Measurements from ENCODE around the gene MSL3.

The MSL3 gene

DNA sequence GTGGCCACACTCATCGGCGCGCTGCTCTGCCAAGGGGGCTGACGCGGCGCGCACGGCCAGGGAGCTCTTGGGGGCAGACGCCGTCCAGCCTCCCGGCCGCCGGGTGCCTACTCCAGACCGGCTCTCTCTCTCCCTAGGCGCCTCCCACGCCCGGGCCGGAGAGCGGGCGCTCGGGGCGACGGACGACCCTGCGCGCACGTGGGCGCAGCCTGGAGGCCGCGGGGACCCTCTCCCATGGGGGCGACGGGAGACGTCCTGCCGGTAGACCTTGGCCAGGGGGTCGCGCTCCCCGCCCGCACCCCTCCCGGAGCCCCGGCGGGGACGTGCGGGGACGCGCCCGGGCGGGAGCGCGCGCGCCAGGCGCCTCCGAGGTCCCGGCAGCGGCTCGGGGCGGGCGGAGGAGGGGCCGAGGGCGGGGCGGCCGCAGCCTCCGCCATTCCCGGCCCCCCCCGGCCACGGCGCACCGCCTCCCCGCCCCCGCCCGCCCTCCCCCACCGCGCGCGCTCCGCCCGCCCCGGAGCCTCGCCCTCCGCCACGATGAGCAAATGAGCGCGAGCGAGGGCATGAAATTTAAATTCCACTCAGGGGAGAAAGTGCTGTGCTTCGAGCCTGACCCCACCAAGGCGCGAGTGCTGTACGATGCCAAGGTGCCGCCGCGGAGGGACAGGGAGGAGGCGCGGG, at the start of gene MSL3:
MSL3 (plus strand) TSS at position 519 of the 681 bp plus-strand sequence; CDS start at position 546, 27 bp downstream.
- DNase-seq (ENCODE audit: low read depth in 2 of 2), result peak; percentile 13 to 26

- DNase-seq (ENCODE audit: low read depth in 2 of 2), result no peak
Observed at GRCh38 chrX:11722304-11722703, 35.7 kb upstream of the MSL3 start.

DNA sequence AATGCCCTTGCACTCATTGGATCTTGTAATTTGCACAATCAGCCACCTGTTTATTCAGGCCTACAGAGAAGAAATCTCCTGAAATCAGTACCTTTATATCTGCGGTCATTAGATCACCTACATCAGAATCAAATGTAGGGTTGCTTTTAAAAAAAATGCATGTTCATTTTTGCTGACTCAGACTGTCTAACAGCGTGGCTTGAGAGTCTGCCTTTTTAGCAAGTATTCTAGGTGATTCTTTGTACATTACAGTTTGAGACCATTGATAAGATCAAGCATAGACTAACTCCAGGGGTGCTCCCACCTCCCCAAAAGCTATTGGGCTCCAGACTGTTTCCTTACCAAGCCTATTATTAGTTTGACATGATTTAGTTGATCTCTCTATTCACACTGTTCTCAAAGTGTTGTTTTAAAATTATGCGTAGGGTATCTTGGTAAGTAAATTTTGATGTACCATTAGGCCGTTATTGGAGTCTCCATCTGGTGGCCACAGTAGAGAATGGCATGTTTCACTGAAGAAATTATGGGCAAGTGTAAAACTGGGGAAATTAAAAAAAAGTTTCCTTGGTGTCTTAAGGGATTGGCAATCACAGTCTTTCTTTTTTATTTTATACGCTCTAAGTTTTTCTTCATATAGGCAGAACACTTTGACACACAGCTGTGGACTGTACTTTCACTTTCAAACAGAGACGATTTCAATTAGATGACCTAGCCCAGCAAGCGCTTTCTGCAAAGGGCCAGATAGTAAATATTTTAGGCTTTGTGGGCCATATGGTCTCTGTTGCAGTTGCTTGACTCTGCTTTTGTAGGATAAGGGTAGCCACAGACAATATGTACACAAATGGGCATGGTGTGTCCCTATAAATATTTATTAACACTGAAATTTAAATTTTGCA, 33.7 kb upstream of the MSL3 start:
- DNase-seq (ENCODE audit: low read depth in 2 of 2), result no peak

DNA sequence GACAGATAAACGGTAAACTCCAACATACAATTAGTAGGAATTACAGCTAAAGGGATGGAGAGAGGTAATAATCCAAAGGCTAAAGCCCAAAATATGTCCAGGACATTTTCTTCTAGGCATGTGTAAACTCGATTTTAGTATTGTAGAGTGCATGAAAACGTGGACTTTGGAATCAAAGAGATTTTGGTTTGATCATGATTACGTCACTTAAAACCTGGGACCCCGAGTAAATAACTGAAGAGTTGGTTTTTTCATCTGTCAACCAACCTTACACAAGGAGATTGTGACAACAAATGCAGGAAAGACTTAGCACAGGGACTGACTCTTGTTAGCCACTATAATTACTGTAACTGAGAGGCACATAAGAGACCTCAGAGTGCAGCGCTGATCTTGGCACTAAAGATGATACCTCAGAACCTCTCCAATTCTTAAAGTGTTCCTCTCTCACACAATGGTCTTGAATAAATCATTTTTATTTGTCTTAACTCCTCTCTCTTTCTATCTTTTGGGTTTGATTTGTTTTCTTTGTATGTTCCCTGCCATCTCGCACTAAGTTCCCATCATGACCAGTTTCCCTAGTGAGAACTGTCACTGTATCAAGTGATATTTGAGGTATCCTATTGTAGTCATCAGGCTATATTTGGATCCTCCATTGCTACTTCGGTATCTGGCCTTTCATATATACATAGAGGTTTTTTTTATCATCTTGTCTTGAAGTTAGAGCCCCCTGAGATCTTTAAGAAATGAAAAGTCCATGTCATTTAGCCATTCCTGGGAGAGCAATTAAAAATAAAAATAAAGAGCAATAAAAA, 32.2 kb upstream of the MSL3 start:
- no peak for DNase-seq (ENCODE audit: low read depth in 2 of 2)

GRCh38 chrX:11728556-11728955, 29.5 kb upstream of the MSL3 start:
- DNase-seq (ENCODE audit: low read depth in 2 of 2), result no peak

DNA sequence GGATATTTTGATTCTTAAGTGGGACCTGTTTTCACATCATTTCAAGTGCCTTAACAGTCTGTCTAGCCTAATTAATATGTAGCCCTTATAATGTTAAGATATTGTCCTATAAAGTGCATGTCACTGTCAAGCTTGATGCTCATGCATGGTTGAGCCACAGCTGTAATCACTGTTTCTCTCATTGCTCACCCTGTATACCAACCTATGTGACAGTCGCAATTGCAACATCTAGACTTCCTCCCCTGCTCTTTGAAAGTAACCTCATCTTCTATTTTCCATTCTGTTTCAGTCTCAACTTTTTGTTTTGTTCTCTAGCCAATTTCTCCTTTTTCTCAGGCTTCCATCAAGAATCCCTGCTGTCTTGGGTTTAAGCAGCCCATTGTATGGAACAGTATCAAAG, 24.4 kb upstream of the MSL3 start:
- DNase-seq (ENCODE audit: low read depth in 2 of 2), result no peak

GRCh38 chrX:11739776-11740175, 18.3 kb upstream of the MSL3 start:
- DNase-seq (ENCODE audit: low read depth in 2 of 2), result no peak

- no peak for DNase-seq (ENCODE audit: low read depth in 2 of 2)
Observed at GRCh38 chrX:11740794-11741193, 17.2 kb upstream of the MSL3 start.

- DNase-seq (ENCODE audit: low read depth in 2 of 2), result no peak
Observed at GRCh38 chrX:11741574-11741973, 16.5 kb upstream of the MSL3 start.

- DNase-seq (ENCODE audit: low read depth in 2 of 2), result no peak
Observed at GRCh38 chrX:11745881-11746280, 12.2 kb upstream of the MSL3 start.

DNA sequence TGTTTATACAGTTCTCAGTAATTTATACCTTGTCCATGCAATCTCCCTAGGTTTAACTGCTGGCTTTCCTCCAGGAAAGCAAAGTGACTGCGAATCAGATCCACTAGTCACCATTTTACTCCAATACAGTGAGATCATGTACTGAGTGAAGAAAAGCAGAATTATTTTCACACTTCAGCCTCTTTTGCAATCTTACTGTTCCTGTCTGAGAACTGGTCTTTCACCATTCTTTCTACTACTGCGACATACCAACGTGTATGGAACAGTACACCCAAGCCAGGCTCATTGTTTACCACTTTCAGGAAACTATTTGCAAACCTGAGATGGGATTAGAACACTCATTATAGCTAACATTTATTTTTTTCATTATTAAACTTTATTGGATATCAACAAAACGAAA, 8.0 kb upstream of the MSL3 start:
- DNase-seq (ENCODE audit: low read depth in 2 of 2), result no peak

GRCh38 chrX:11750694-11751093, 7.3 kb upstream of the MSL3 start:
- DNase-seq (ENCODE audit: low read depth in 2 of 2), result no peak

DNA sequence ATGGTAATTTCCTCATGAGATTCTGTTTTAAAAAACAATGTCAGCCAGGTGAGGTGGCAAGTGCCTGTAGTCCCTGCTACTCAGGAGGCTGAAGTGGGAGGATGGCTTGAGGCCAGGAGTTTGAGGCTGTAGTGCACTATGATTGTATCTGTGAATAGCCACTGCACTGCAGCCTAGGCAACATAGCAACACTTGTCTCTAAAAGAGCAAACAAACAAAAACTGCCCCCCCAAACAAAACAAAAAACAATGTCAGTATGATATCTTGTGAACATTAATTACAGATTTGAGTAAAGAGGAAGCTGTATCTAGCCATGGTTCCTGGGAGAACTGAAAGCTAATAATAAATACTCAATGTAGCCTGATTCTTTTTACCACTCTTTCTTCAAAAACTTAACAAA, 6.8 kb upstream of the MSL3 start:
- no peak for DNase-seq (ENCODE audit: low read depth in 2 of 2)

GRCh38 chrX:11753668-11754067, 4.4 kb upstream of the MSL3 start:
- DNase-seq (ENCODE audit: low read depth in 2 of 2), result no peak

GRCh38 chrX:11754958-11755645, 2.9 kb upstream of the MSL3 start:
- DNase-seq (ENCODE audit: low read depth in 2 of 2), result no peak

DNA sequence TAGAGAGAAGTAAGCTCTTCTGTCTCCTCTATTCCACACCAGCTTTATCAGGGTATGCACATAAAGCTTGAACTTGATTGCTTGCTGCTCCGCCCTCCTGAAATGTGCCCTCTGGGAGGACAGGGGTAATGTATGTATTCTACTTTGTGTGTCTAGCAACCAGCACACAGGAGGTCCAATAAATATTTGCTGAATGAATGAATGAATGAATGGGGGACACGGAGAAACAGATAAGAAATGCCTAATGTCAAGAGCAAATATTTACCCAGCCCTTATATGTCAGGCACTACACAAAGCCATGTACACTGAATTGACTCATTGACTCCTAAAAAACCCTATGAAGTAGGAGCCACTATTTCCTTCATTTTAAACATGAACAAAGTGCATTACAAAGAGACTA, 2.3 kb upstream of the MSL3 start:
- DNase-seq (ENCODE audit: low read depth in 2 of 2), result no peak

GRCh38 chrX:11756354-11757318, 1.4 kb upstream of the MSL3 start:
- no peak for DNase-seq (ENCODE audit: low read depth in 2 of 2)

- DNase-seq (ENCODE audit: low read depth in 2 of 2), result no peak
Observed at GRCh38 chrX:11757397-11757718, 679 bp upstream of the MSL3 start.

GRCh38 chrX:11758400-11759171, 549 bp downstream of the MSL3 start:
- DNase-seq (ENCODE audit: low read depth in 2 of 2), result peak; percentile 68 to 72

GRCh38 chrX:11759172-11759460, 1.1 kb downstream of the MSL3 start:
- no peak for DNase-seq (ENCODE audit: low read depth in 2 of 2)

All from stimulated activated CD8-positive, alpha-beta memory T cell treated with anti-CD3 and anti-CD28 coated beads, Interleukin-7, amount 100 ng/mL, for 1 hour (primary cell).